Loucy (cell line): ENCODE data around the gene PRR29.
A peak's percentile ranks its signal among the peaks of the same experiment; 100 is the strongest.

ENCODE experiments used
- H2AFZ ChIP-seq: fragments of 200-600 bp; sonication (generic); 2 replicates; pipeline ENCODE4 v1.6.0; 2016; ENCODE audit warnings: antibody characterized with exemption, mild to moderate bottlenecking, low read length, moderate library complexity
- H3F3A ChIP-seq: fragments of 200-600 bp; 2 replicates; pipeline ENCODE4 v1.6.0; 2016; ENCODE audit warnings: antibody characterized with exemption, low read depth, mild to moderate bottlenecking
- H3K27me3 ChIP-seq: fragments of 200-600 bp; sonication (generic); 2 replicates; pipeline ENCODE4 v1.6.1; 2014; ENCODE audit warnings: low read length, mild to moderate bottlenecking; ENCODE audit not compliant: insufficient read depth, poor library complexity, severe bottlenecking
- H3K36me3 ChIP-seq: fragments of 200-600 bp; sonication (generic); 2 replicates; pipeline ENCODE4 v1.6.1; 2016; ENCODE audit warnings: low read length; ENCODE audit not compliant: insufficient read depth
- H3K4me1 ChIP-seq: fragments of 200-600 bp; sonication (generic); 2 replicates; pipeline ENCODE4 v1.5.1; 2014; ENCODE audit warnings: low read length, mild to moderate bottlenecking; ENCODE audit not compliant: insufficient read depth, poor library complexity, severe bottlenecking
- H3K4me2 ChIP-seq: fragments of 200-600 bp; sonication (generic); 2 replicates; pipeline ENCODE4 v1.6.0; 2014; ENCODE audit warnings: antibody characterized with exemption, low read length, low read depth, mild to moderate bottlenecking; ENCODE audit not compliant: poor library complexity, severe bottlenecking
- H3K4me3 ChIP-seq: fragments of 200-600 bp; sonication (generic); 2 replicates; pipeline ENCODE4 v1.5.1; 2014; ENCODE audit warnings: low read length, mild to moderate bottlenecking, mixed read lengths; ENCODE audit not compliant: poor library complexity, severe bottlenecking
- H3K79me2 ChIP-seq: fragments of 200-600 bp; sonication (generic); 2 replicates; pipeline ENCODE4 v1.6.1; 2014; ENCODE audit warnings: low read length; ENCODE audit not compliant: insufficient read depth
- H3K9ac ChIP-seq: fragments of 200-600 bp; sonication (generic); 2 replicates; pipeline ENCODE4 v1.6.0; 2014; ENCODE audit warnings: mild to moderate bottlenecking, low read depth, low read length, moderate library complexity; ENCODE audit not compliant: poor library complexity, severe bottlenecking
- H3K9me2 ChIP-seq: fragments of 200-600 bp; sonication (generic); replicated peaks from 2 replicates; pipeline ENCODE4 v1.6.1; 2016; ENCODE audit warnings: low read depth, low read length, mixed read lengths
- H3K9me3 ChIP-seq: fragments of 200-600 bp; sonication (generic); 2 replicates; pipeline ENCODE4 v1.6.1; 2014; ENCODE audit warnings: mild to moderate bottlenecking, antibody characterized with exemption, low read length, low read depth; ENCODE audit not compliant: insufficient read depth
- H4K20me1 ChIP-seq: fragments of 200-600 bp; sonication (generic); 2 replicates; pipeline ENCODE4 v1.6.0; 2014; ENCODE audit warnings: antibody characterized with exemption, low read length, mild to moderate bottlenecking; ENCODE audit not compliant: insufficient read depth, poor library complexity, severe bottlenecking
- CTCF ChIP-seq: fragments of 200-600 bp; sonication (generic); conservative IDR thresholded peaks from 2 replicates; pipeline ENCODE4 v1.5.1; 2014; ENCODE audit warnings: mild to moderate bottlenecking, antibody characterized with exemption, low read length
- EZH2phosphoT487 ChIP-seq: fragments of 200-600 bp; IDR thresholded peaks from 2 replicates; pipeline ENCODE4 v1.6.1; 2018; ENCODE audit warnings: antibody characterized with exemption, mild to moderate bottlenecking, moderate library complexity, borderline replicate concordance

PRR29 gene

GRCh38 chr17:63984236-63984635, 13.9 kb upstream of the PRR29 start:
- Histone ChIP-seq H3K36me3 (no peaks in the 10 kb centered on the region), H3K4me2 (no peak overlapping the region), H3K9me3 (peaks cover 7% of the 10 kb centered on the region; the same call in 1 of the 2 replicates), H3K4me1 (peaks cover 45% of the 10 kb centered on the region), H3K27me3 (no peaks in the 10 kb centered on the region), H3K9me2 (no peaks in the 10 kb centered on the region), H3K79me2 (no peaks in the 10 kb centered on the region), H3K9ac (peak overlapping the region; percentile 59), H4K20me1 (no peaks in the 10 kb centered on the region), H2AFZ (no peak overlapping the region), H3F3A (no peaks in the 10 kb centered on the region), H3K4me3 (no peak overlapping the region)
- TF ChIP-seq EZH2phosphoT487 (no peak), CTCF (no peak)

DNA sequence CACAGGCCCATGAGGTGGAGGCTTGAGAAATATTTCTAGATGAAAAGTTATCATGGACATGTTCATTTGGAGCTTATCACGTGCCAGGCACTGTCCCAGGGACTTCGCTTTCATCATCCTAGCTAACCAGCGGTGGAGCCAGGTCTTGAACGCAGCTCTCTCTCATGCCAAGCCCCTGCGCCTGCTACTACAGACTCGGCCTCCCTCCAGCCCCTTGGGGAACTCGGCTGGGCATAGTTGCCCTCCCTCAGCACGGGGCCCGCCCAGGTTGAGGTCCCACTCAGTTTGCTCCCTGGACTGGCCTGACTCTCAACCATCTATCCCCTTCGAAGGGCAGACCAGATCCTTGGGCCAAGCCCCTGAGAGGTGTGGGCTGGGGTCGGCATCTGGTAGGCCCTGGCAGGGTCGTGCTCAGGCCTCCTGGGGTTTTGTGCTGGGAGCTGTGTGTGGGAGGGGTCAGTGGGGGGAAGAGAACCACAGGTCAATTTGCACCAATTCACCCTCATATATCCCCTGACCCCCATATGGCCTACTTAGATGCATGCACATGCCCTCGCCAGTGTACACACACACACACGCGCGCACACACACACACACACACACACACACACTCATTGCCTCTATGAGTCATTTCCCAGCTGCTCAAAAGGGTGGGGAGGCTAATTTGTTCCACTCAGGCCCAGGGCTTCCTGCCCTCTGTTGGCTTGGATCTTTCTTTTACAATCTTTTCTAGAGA, 13.3 kb upstream of the PRR29 start:
- Histone ChIP-seq H3K9me2 (no peaks in the 10 kb centered on the region), H3F3A (no peaks in the 10 kb centered on the region), H3K79me2 (no peaks in the 10 kb centered on the region), H3K4me2 (peak overlapping the region; percentile 69), H3K9me3 (peaks cover 7% of the 10 kb centered on the region; the same call in 1 of the 2 replicates), H3K4me3 (peak overlapping the region; percentile 16), H3K9ac (peak overlapping the region; percentile 66), H2AFZ (no peak overlapping the region), H4K20me1 (no peaks in the 10 kb centered on the region), H3K27me3 (no peaks in the 10 kb centered on the region), H3K4me1 (peaks cover 45% of the 10 kb centered on the region), H3K36me3 (no peaks in the 10 kb centered on the region)
- TF ChIP-seq CTCF (no peak), EZH2phosphoT487 (no peak)

DNA sequence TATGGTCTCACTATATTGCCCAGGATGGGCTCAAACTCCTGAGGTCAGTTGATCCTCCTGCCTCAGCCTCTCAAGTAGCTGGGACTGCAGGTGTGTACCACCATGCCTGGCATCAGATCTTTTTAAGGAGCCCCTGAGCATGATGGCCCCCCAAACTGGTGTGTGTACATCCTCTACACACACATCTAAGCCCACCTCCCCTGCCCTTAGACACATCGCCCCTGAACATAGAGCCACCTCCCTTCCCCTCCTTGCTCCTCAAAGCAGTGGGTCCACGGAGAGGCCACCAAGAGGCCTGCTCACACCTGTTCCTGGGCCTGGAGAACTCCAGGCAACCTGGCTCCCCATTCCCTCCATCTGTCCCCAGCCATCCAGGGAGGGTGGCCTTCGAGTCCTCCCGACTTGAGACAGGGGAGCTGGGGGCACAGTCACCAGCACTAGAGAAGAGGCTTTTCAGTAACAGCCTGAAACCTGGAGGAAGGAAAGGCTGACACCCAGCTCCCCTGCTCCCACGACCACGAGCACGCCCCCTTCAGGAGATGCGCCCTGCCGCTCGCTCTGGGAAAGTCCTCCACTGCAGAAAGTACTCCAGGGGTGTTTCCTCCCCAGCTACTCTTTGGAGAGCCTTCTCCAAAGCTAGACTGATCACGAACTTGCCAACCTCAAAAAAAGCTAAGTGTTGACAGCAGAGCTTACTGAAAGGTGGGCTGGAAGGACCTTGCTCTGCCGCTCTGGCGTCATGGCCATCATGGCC, 12.6 kb upstream of the PRR29 start:
- Histone ChIP-seq H3K4me3 (peak overlapping the region; percentile 16), H3K27me3 (no peaks in the 10 kb centered on the region), H3K4me1 (peaks cover 51% of the 10 kb centered on the region), H3K9me3 (peaks cover 7% of the 10 kb centered on the region; the same call in 1 of the 2 replicates), H3K36me3 (no peaks in the 10 kb centered on the region), H2AFZ (no peak overlapping the region), H3K79me2 (no peaks in the 10 kb centered on the region), H3F3A (no peaks in the 10 kb centered on the region), H4K20me1 (no peaks in the 10 kb centered on the region), H3K4me2 (peak overlapping the region; percentile 69), H3K9ac (peak overlapping the region; percentile 66), H3K9me2 (no peaks in the 10 kb centered on the region)
- no peak for TF ChIP-seq EZH2phosphoT487
- peak; percentile 39 for TF ChIP-seq CTCF
